Measurements from ENCODE around the gene ADORA1. TPM values are rescaled to one million over a fixed set of nuclear protein-coding genes. Genes with fewer than 3 reads are reported as not detected.

ADORA1 gene
- total RNA-seq, 3 donors from 2014 or later = 0.10 TPM; not detected in 2

DNA sequence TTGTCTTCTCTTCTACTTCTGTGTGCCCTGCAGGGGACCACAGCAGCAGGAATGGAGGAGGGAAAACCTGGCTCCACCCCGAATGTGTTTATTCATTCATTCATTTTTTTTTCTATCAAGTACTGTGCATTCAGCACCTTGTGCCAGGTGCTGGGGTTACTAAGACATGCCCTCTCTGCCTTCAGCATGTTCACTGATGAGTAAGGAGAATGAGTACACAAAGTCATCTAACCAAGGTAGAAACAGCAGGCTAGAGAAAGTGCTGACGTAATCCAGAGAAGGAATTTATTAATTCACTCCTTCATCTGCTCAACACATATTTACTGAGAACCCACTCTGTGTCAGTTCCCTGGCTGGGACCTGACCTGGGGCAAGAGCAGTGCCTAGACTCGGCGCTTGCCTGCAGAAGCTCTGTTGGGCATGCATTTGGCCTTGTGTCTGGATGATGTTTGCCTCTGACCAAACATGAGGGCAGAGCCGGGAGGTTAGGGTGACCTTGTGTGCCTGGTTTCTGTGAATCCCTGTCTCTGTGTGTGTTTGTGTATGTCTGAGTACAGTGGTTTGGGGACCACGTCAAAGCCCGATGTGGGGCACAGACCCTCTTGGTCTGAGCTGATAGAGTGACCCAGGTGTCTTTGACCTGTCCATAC lies 38.4 kb upstream of the ADORA1 start:
- Mint-ChIP-seq H3K4me1 (ENCODE audit: low read depth) (no peaks in the 10 kb centered on the region), H3K4me3 (no peak overlapping the region), H3K36me3 (ENCODE audit: insufficient read depth) (no peaks in the 10 kb centered on the region), H3K9me3 (no peaks in the 10 kb centered on the region), H3K27me3 (ENCODE audit: low read depth) (peaks cover 26% of the 10 kb centered on the region)
- DNase-seq (no peak), ATAC-seq (no peak)

DNA sequence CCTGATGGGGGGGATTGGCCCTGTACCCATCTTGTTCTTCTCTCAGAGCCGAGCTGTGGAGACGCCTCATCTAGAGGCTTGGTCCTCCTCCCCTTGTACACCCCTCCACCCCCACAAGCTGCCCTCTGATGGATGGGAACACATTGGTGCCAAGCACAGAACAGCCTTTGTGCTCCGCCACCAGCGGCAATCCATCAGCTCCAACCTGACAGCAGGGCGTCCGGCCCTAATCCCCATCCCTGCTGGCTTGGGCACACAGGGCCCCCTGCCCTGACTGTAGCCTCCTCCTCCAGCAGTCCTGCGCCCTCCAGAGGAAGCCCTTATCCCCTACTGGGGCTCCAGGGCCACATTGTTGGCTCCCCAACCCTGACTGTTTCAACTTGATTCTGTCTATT lies 37.9 kb upstream of the ADORA1 start:
- no peak for ATAC-seq
- Mint-ChIP-seq H3K4me3 (no peak overlapping the region), H3K27me3 (ENCODE audit: low read depth) (peaks cover 26% of the 10 kb centered on the region), H3K9me3 (peaks cover 5% of the 10 kb centered on the region), H3K36me3 (ENCODE audit: insufficient read depth) (no peaks in the 10 kb centered on the region), H3K4me1 (ENCODE audit: low read depth) (no peaks in the 10 kb centered on the region)
- no peak for DNase-seq

DNA sequence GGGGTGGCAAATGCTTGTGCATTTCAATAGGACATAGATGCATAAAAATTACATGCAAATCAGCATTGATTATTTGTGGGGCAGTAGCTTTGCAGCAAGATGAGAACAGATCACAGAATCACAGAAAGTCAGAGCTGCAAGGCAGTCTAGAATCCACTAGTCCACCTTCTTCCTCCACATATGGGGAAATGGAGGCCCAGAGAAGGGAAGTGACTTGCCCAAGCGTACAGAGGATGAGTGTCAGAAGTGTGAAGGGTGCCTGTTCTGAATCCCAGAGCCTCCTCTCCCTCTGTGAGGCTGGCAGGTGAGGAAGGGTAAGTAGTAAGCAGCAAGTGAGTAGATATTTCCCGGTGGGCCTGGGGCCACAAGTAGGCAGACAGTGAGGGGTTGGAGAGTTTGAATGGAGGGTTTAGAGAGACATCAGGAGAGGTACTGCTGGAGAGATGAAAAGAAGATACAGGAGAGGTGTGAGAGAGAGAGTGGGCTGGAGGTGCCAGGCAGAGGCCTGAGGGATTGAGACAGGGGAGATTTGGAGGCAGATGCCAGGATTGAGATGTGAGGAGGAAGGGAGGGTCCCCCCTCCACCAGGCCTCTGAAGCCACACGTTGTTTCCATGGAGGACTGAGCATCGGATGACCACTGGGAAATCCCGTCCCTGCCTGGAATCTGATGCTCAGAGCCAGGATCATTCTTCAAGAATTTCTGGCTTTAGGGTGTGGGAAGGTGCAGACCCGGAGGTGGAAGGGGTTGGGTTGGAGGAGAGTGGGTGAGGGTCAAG lies 36.9 kb upstream of the ADORA1 start:
- H3K9me3 Mint-ChIP-seq = peaks cover 14% of the 10 kb centered on the region
- H3K36me3 Mint-ChIP-seq (ENCODE audit: insufficient read depth) = no peaks in the 10 kb centered on the region
- H3K4me1 Mint-ChIP-seq (ENCODE audit: low read depth) = no peaks in the 10 kb centered on the region
- no peak for DNase-seq
- H3K4me3 Mint-ChIP-seq = no peak overlapping the region
- H3K27me3 Mint-ChIP-seq (ENCODE audit: low read depth) = peaks cover 26% of the 10 kb centered on the region
- no peak for ATAC-seq

DNA sequence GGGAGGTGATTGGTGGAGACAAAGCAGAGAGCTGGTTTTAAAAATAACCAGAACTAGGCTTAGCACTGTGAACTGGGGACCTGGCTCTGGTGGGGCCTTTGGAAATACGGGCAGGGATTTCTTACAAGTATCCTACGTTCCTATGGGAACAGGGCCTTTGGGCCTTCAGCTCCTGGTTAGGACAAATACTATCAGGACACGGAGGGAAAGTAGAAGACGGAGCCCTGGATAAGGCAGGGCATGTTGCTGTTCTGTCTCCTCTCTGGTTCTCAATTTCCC lies 36.4 kb upstream of the ADORA1 start:
- Mint-ChIP-seq H3K27me3 (ENCODE audit: low read depth) (peaks cover 26% of the 10 kb centered on the region), H3K36me3 (ENCODE audit: insufficient read depth) (no peaks in the 10 kb centered on the region), H3K4me3 (no peak overlapping the region), H3K4me1 (ENCODE audit: low read depth) (no peaks in the 10 kb centered on the region), H3K9me3 (peaks cover 20% of the 10 kb centered on the region)
- ATAC-seq (no peak), DNase-seq (no peak)

DNA sequence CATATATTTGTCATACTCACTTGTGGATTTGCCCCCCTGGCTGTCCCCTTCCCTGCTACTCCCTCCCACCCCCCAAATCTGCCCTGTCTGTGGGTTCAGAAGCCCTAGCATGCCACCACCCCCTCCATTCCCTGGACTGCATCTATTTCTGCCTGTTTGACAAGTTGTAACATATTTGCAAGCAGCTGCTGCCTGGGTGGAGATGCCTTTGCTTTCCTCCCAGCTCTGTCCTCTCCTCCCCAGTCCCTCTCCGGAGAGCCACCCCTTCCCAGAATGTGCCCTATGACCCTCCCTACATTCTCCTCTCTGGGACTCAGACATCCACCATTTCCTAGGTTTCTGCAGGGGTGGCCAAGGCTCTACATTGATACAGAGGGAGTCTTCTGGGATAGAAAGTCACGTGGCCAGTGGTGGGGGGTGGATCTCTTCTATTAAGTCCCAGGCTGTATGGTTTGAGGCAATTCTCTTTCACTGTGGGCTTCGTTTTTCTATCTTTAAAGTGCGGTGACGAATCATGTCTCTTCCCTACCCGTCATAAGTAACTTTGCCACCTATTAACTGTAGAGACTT lies 35.7 kb upstream of the ADORA1 start:
- Mint-ChIP-seq H3K4me3 (no peak overlapping the region), H3K9me3 (peaks cover 20% of the 10 kb centered on the region), H3K27me3 (ENCODE audit: low read depth) (peaks cover 26% of the 10 kb centered on the region), H3K36me3 (ENCODE audit: insufficient read depth) (no peaks in the 10 kb centered on the region), H3K4me1 (ENCODE audit: low read depth) (no peaks in the 10 kb centered on the region)
- DNase-seq = no peak
- no peak for ATAC-seq

DNA sequence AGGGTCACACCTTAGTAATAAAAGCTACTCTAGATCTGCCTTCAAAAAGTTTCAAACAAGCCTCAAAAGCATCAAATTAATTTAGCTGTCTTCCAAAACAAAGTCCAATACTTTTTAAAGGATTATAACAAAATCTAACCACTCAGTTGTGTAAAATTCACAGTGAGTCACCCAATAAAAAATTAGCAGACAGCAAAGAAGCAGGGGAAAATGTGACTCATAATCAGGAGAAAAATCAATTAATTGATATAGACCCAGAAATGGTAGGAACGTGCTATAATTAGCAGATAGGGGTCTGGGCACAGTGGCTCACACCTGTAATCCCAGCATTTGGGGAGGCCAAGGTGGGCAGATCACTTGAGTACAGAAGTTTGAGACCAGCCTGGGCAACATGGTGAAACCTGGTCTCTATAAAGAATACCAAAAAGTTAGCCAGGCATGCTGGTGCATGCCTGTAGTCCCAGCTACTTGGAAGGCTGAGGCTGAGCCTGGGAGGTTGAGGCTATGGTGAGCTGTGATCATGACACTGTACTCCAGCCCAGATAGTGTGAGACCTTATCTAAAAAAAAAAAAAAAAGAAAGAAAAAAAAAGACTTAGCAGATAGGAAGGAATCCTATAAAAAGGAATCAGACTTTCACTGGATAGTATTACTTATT lies 33.6 kb upstream of the ADORA1 start:
- Mint-ChIP-seq H3K36me3 (ENCODE audit: insufficient read depth) (no peaks in the 10 kb centered on the region), H3K9me3 (peaks cover 20% of the 10 kb centered on the region), H3K27me3 (ENCODE audit: low read depth) (peaks cover 27% of the 10 kb centered on the region), H3K4me3 (no peak overlapping the region), H3K4me1 (ENCODE audit: low read depth) (no peaks in the 10 kb centered on the region)
- DNase-seq (no peak), ATAC-seq (no peak)

DNA sequence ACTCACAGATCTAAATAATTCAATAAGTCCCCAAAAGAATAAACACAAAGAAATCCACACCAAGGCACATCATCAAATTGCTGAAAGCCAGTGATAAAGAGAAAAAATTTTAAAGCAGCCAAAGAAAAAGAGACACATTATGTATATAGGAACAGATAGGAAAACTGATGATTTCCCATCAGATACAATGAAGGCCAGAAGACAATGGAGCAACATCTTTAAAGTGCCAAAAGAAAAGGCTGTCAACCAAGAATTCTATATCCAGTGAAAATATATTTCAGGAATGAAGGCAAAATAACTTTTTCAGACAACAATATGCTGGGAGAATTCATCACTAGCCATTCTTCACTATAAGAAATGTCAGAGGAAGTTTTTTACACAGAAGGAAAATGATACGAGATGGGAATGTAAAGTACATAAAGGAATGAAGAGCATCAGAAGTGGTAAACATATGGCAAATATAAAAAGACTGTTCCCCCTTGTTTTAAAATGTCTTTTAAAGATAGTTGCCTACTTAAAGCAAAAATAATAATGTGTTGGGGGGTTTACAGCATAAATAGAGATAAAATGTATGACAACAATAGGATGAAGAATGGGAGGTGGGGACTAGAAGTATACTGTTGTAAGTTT lies 32.4 kb upstream of the ADORA1 start:
- ATAC-seq (no peak), DNase-seq (no peak)
- H3K9me3 Mint-ChIP-seq = peaks cover 20% of the 10 kb centered on the region
- no peaks in the 10 kb centered on the region for H3K4me1 Mint-ChIP-seq (ENCODE audit: low read depth)
- no peaks in the 10 kb centered on the region for H3K36me3 Mint-ChIP-seq (ENCODE audit: insufficient read depth)
- no peak overlapping the region for H3K4me3 Mint-ChIP-seq
- peaks cover 30% of the 10 kb centered on the region for H3K27me3 Mint-ChIP-seq (ENCODE audit: low read depth)

DNA sequence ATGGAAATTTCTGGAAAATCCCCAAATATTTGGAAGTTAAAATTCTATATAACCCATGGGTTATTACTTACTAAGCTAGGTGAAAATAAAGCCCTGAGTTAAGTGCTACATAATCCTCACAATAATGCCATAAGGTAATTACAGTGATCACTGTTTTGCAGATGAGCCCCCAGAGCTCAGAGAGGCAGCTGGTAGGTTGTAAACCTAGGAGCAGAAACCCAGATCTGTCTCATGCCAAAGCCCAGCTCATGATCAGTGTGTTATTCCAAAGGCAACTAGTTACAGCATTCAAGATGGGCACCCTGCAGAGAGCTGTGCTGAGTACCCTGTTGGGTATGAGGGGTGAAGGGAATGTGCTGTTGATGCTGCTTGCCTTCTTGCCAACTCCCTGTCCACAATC lies 31.0 kb upstream of the ADORA1 start:
- Mint-ChIP-seq H3K9me3 (peaks cover 20% of the 10 kb centered on the region), H3K4me1 (ENCODE audit: low read depth) (no peaks in the 10 kb centered on the region), H3K27me3 (ENCODE audit: low read depth) (peaks cover 30% of the 10 kb centered on the region), H3K36me3 (ENCODE audit: insufficient read depth) (no peaks in the 10 kb centered on the region), H3K4me3 (no peak overlapping the region)
- no peak for ATAC-seq
- no peak for DNase-seq

DNA sequence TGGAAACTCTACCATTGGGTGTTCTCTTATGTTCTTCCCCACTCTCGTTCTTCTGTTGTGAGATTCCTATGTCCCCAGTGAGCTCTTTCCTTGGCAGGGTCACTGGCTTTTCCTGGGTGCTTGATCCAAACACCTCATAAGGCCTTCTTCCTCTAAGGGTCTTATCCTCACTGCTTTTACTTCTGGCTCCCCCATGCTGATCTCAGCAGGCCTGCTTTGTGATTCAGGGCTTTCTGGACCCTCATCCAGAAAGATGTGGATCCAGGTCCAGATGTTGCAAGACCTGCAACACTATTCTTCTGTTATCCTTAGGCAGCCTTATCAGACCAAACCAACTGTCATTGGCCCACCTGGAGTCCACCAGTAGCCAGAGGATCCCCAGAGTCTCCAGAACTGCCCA lies 30.5 kb upstream of the ADORA1 start:
- Mint-ChIP-seq H3K9me3 (peaks cover 20% of the 10 kb centered on the region), H3K27me3 (ENCODE audit: low read depth) (peaks cover 27% of the 10 kb centered on the region), H3K4me1 (ENCODE audit: low read depth) (no peaks in the 10 kb centered on the region), H3K4me3 (no peak overlapping the region), H3K36me3 (ENCODE audit: insufficient read depth) (no peaks in the 10 kb centered on the region)
- DNase-seq (no peak), ATAC-seq (no peak)

DNA sequence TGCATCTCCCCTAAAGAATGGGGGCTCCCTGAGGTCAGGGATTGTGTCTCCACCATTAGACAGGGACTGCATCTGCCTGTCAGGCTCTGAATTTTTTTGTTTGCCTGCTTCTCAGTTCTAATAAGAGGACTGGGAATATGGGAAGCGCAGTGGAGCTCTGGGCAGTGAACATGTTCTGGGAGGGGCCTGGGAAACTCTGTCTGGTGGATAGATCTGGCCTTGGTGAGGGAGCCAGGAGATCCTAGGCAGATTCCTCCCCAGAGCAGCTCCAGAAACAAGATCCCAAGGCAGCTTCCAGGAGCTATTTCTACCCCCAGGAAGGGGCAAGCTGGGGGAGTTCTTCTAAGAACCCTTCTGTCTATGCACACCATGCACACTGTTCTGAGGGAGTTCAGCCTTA lies 29.1 kb upstream of the ADORA1 start:
- ATAC-seq (no peak), DNase-seq (no peak)
- Mint-ChIP-seq H3K27me3 (ENCODE audit: low read depth) (peaks cover 27% of the 10 kb centered on the region), H3K4me3 (no peak overlapping the region), H3K4me1 (ENCODE audit: low read depth) (no peaks in the 10 kb centered on the region), H3K9me3 (peaks cover 20% of the 10 kb centered on the region), H3K36me3 (ENCODE audit: insufficient read depth) (no peaks in the 10 kb centered on the region)

DNA sequence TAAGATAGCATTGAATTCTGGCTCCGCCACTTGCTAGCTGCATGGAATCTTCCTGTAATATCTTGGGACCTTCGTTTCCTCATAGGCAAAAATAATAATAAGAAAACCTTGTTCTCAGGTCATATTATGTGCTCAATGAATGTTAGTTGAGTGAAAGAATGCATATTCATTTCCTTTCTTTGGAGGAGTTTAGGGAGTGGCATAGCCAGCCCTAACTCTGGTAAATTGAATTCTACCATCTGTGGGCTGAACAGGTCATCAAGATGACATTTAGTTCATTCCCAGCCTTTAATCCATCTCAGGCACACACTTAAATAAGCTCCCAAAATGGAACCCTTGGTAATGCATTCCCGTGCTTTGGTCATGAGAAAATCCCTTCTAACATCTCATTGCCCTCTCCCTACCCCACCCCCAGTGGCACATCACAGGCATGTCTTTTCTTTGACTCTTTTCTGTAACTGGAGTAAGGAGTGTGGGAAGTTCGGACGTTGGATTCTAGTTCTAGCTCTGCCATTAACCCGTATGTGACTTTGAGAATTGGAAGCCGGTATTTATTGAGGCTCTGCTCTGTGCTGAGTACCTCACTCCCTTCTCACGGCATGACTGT lies 28.5 kb upstream of the ADORA1 start:
- H3K27me3 Mint-ChIP-seq (ENCODE audit: low read depth) = peaks cover 25% of the 10 kb centered on the region
- DNase-seq = no peak
- H3K4me1 Mint-ChIP-seq (ENCODE audit: low read depth) = no peaks in the 10 kb centered on the region
- H3K36me3 Mint-ChIP-seq (ENCODE audit: insufficient read depth) = no peaks in the 10 kb centered on the region
- ATAC-seq = no peak
- H3K9me3 Mint-ChIP-seq = peaks cover 20% of the 10 kb centered on the region
- H3K4me3 Mint-ChIP-seq = no peak overlapping the region

DNA sequence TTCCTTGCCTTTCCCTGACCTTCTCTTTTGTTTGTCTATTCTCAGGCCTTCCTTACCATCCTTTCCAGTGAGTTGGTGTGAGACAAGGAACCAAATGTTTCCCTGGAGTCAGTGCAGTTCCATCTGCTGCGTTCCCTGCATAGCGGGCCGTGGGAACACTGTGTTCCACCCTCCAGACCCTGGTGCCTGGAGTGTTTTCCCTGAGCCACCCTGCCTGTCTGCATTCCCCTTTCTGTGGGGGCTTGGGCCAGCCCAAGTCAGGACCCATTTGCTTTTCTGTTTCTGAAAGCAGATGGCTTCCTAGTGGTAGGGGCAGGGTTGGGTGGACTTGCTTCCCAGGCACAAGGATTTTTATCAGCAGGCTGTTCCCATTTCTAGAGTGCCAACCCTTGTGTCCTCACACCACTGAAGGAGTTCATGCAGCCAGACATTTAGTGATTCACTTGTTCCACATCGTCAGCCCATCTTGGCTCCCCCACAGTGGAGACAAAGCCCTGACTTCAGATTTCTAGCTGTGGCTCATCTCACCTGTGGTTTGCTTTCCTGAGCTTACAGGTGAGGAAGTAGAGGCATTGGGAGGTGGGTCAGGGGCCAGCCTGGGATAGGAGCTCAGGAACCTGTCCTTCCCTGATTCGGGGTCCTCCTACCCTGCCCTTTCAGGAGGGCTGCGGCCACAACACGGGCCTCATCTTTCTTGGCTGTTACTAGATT lies 27.6 kb upstream of the ADORA1 start:
- no peak overlapping the region for H3K4me3 Mint-ChIP-seq
- ATAC-seq (no peak), DNase-seq (no peak)
- no peaks in the 10 kb centered on the region for H3K36me3 Mint-ChIP-seq (ENCODE audit: insufficient read depth)
- peaks cover 25% of the 10 kb centered on the region for H3K27me3 Mint-ChIP-seq (ENCODE audit: low read depth)
- H3K9me3 Mint-ChIP-seq = peaks cover 12% of the 10 kb centered on the region
- H3K4me1 Mint-ChIP-seq (ENCODE audit: low read depth) = no peaks in the 10 kb centered on the region

DNA sequence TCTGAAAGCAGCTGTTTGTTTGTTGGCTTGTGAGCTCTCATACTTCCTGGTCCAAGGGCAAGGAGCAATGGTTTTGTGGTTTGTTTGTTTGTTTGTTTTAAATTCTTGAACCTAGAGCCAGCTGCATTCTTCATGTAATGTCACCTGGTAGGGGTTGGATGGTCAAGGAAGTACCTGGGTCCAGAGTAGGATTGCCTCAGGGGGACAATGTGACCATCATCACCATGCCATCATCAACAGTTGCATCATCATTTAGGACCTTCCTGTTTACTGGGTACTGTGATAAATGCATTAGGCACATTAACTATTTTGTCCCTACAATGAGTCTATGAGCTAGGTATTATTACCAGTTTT lies 27.0 kb upstream of the ADORA1 start:
- no peak for ATAC-seq
- H3K4me3 Mint-ChIP-seq = no peak overlapping the region
- DNase-seq = no peak
- peaks cover 25% of the 10 kb centered on the region for H3K27me3 Mint-ChIP-seq (ENCODE audit: low read depth)
- no peaks in the 10 kb centered on the region for H3K36me3 Mint-ChIP-seq (ENCODE audit: insufficient read depth)
- no peaks in the 10 kb centered on the region for H3K4me1 Mint-ChIP-seq (ENCODE audit: low read depth)
- peaks cover 12% of the 10 kb centered on the region for H3K9me3 Mint-ChIP-seq
